Epithelial cell of proximal tubule (primary cell): ENCODE results near the gene TRUB2. TPM values are rescaled to one million over a fixed set of nuclear protein-coding genes. Genes with fewer than 3 reads are reported as not detected.
A peak's percentile ranks its signal among the peaks of the same experiment; 100 is the strongest.

ENCODE experiments used
- DNase-seq: peaks from one replicate; pipeline ENCODE4 v3.0.0-alpha.2; 2011; ENCODE audit warnings: low read depth
- H3K4me3 ChIP-seq: 2 replicates; pipeline ENCODE4 v1.5.1; 2011; ENCODE audit warnings: low read depth, mild to moderate bottlenecking, low read length
- total RNA-seq: library from RNA; depleted of rRNA; stranded (reverse); fragments of >200 nt; gene quantifications from 2 replicates; pipeline ENCODE4 v1.2.3, GENCODE V29; 2015
- TF ChIP-seq, protein P1 (sequence below): conservative IDR thresholded peaks from 2 replicates; pipeline ENCODE4 v1.5.1; 2012; ENCODE audit warnings: low read depth, mild to moderate bottlenecking, low read length

TRUB2 gene
- total RNA-seq, 1 donor from 2014 or later, result 14.1 TPM

DNA sequence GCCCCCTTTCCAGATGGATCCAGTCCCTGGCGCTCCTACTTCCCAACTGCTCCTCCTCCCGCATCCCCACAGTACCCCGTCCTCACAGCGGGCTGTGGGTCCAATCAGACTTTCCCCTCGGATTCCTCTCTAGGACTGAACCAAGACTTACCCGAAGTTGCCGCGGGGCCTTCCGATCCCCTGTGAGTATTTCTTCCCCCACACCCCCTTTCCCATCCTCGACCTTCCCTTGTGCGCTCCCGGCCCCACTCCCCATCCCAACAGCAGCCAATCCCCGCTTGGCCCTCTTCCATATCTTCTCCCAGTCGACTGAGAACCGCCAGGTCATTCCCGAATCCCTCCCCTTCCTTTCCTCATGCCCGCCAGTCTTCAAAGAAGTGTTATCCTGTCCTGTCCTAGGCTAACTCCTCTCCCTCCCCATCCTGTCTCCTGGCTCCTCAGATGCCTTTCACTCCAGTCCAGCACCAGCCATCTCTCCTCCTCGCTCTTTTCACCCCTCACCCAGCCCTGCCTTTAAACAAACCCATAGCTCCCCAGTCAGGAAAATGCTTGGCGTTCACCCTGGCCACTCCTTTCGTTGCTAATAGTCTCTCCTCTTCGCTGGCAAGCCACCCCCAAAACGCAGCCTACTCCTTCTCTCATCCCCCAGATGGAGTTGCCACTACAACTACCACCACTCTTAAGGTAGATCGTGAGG is 45.5 kb downstream of the TRUB2 start:
- DNase-seq, result no peak
- TF ChIP-seq, protein P1, sequence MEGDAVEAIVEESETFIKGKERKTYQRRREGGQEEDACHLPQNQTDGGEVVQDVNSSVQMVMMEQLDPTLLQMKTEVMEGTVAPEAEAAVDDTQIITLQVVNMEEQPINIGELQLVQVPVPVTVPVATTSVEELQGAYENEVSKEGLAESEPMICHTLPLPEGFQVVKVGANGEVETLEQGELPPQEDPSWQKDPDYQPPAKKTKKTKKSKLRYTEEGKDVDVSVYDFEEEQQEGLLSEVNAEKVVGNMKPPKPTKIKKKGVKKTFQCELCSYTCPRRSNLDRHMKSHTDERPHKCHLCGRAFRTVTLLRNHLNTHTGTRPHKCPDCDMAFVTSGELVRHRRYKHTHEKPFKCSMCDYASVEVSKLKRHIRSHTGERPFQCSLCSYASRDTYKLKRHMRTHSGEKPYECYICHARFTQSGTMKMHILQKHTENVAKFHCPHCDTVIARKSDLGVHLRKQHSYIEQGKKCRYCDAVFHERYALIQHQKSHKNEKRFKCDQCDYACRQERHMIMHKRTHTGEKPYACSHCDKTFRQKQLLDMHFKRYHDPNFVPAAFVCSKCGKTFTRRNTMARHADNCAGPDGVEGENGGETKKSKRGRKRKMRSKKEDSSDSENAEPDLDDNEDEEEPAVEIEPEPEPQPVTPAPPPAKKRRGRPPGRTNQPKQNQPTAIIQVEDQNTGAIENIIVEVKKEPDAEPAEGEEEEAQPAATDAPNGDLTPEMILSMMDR, result no peak
- H3K4me3 ChIP-seq, result peak overlapping the region; percentile 100

DNA sequence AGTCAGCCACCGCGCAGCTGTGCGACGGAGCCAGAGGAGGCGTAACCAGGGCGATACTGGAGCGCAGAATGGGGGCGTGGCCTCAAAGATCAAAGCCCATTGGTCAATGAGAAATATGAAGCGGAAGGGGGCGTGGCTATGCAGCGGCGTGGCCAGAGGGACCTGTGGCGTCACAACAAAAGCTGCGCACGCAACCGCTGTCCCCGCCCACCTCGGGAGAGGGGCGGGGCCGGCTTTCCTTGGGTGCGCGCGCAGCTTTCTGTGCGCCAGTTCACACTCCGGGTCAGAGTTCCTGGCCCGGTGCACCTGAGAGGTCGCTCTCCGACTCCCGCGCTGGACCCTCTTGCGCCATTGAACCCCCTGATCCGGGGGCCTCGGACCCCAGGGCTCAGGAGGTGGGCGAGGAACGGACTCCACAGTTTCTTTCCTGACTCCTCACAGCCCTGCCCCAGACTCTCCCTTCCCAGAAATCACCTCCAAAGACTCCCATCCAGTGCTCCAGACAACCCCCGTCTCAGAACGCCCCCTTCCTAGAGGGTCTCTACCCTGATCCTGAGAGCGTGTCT is 46.2 kb downstream of the TRUB2 start, which contains the start of gene SWI5:
Gene SWI5 (plus strand): TSS at position 269 of the 566 bp plus-strand sequence.
- peak within 1 kb of the TSS; percentile 100 for H3K4me3 ChIP-seq
- TF ChIP-seq, protein P1, result no peak
- DNase-seq, result peak; percentile 79

DNA sequence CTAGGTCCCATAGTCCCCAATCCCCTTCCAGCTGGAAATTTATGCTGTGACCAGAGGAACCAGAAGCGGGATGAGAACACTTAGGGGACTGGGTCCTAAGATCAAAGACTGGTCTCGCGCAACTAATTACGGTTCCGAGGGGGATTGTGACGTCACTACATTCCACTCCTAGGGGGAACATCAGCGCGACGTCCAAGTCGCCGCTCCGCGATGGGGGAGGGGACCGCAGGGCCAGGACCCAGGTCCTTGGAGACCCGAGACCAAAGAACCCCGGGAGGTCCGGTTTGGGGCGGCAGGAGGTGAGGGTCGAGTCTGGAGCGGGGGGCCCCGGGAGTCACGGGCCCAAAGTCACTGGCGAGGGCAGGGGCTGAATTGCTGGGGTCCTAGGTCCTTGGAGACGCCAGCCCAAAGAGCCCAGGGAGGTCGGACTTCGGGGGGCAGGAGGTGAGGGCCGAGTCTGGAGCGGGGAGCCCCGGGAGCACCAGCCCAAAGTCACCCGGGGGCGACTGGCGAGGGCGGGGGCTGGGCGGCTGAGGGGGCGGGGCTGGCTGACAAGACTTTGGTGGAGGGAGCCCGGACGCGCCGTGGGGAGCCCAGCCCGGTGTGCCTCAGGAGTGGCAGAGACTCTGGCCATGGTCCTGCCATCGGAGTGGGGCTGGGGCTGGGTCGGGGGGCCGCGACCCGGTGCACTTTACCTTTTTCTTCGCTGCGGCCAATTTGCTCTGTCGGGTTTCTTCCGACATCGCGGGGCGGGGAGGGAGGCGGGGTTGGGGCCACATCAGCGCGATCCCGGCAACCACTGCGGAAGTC is 46.8 kb downstream of the TRUB2 start, which contains the start of gene GOLGA2:
Gene GOLGA2 (minus strand): TSS at position 810 of the 810 bp plus-strand sequence. CDS start 31 bp downstream, at position 779.
- TF ChIP-seq, protein P1, result no peak
- peak within 1 kb of the TSS; percentile 100 for H3K4me3 ChIP-seq
- no peak for DNase-seq

DNA sequence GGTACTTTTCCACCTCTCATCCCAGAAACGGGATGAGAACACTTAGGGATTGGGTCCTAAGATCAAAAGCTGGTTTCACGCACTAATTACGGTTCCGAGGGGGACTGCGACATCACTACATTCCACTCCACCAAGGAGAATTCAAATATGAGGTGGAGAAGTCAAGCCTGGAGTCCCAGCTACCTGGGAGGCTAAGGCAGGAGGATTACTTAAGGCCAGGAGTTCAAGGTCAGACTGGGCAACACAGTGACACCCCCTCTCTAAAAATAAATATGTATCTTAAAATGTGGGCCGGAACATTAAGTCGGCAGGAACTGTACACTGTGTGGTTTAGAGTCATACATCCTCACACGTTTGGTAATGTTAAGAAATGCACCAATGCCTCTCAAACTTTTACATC is 48.0 kb downstream of the TRUB2 start:
- H3K4me3 ChIP-seq, result peak overlapping the region; percentile 100
- DNase-seq, result no peak
- TF ChIP-seq, protein P1, result no peak

DNA sequence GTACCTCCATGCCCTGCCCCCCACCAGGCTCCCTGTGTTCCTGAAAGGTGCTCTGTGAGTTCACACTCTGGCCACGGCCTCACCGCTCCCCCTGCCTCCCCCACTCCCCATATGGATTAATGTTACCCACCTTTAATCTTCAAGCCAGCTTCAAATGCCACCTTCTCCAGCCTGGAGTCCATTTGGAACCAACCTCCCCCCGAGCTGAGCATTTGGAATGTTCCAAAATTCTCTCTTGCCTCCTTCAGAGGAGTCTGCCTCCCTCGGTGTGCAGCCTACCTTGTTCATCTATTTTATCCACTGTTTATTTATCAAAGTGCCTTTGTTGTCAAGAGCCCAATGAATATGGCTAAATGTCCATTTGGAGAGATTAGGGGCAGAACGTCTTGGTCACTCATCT is 50.7 kb downstream of the TRUB2 start:
- H3K4me3 ChIP-seq, result no peak overlapping the region
- no peak for DNase-seq
- TF ChIP-seq, protein P1, result no peak

DNA sequence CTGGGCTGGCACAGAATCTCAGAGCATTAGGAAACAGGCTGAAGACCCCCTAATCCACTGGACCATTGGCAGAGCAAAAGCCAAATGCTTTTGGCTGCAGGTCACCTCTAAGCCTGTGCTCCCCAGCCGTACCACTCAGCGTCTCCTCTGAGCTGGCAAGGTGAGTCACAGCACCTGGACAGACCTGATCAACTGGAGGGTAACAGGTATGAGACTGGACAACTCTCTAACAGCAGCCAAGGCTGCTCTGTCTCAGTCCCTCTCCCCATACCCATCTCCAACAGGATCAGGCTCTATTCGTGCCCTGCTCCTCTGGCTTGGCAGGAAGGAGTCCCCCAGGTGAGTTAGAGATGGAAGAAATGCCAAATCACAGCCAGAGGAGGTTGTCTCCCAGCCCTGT is 51.1 kb downstream of the TRUB2 start:
- DNase-seq, result no peak
- no peak overlapping the region for H3K4me3 ChIP-seq
- TF ChIP-seq, protein P1, result no peak
